ENCODE measurements around the gene CSNK1G1. TPM values are rescaled to one million over a fixed set of nuclear protein-coding genes. Genes with fewer than 3 reads are reported as not detected.

CSNK1G1 gene
- polyA plus RNA-seq (2013, experiment 1 of 2): 10.0 TPM
- 9.5 TPM for polyA plus RNA-seq (2013, experiment 2 of 2)

GRCh38 chr15:64355944-64356709 is at the start of gene CSNK1G1:
Gene CSNK1G1, minus strand, starts transcription at chr15:64356173. Its CDS starts 55,674 bp downstream, at chr15:64300499.
- WGBS, 2 donors (ENCODE audit: extremely low coverage in 2 of 2, insufficient read length in 2 of 2, insufficient replicate concordance in 1 of 2): no CpG with 5 or more reads among the region's 42 CpGs
- Histone ChIP-seq H3K9me3 (replicated peaks in 1 of 2; ENCODE audit: control insufficient read depth in 2 of 2, insufficient read depth in 1 of 2, low read depth in 1 of 2, low read length in 2 of 2) (no peaks in the 10 kb centered on the region), H2AFZ (ENCODE audit: low read length) (peak within 1 kb of the TSS; percentile 88), H3K18ac (ENCODE audit: low read length) (peak within 1 kb of the TSS; percentile 94), H4K91ac (ENCODE audit: low read depth, low read length, poor library complexity) (no peak within 1 kb of the TSS), H4K8ac (ENCODE audit: low read depth, low read length) (no peak within 1 kb of the TSS), H2BK120ac (ENCODE audit: low read depth, low read length) (no peak within 1 kb of the TSS), H3K4me2 (ENCODE audit: insufficient read depth, low read length, poor library complexity, severe bottlenecking) (peak within 1 kb of the TSS; percentile 73), H3K14ac (ENCODE audit: low read length) (peak within 1 kb of the TSS; percentile 84), H2AK5ac (ENCODE audit: low read depth, low read length) (no peak within 1 kb of the TSS), H2BK12ac (ENCODE audit: low read length) (no peak within 1 kb of the TSS), H3K79me1 (ENCODE audit: low read depth, low read length) (no peaks in the 10 kb centered on the region), H3K4me1 (ENCODE audit: control insufficient read depth in 2 of 2, insufficient read depth in 1 of 2, low read depth in 1 of 2, low read length in 2 of 2) (peaks cover 0 to 3% of the 10 kb centered on the region in 2 donors), H3K27me3 (ENCODE audit: control insufficient read depth in 3 of 3, insufficient read depth in 3 of 3, low read depth in 1 of 3, low read length in 3 of 3) (no peaks in the 10 kb centered on the region), H2BK5ac (ENCODE audit: low read length) (peak within 1 kb of the TSS; percentile 66), H3K27ac (replicated peaks; ENCODE audit: low read length) (peak within 1 kb of the TSS; percentile 90), H3K4me3 (ENCODE audit: low read length in 2 of 2) (peak within 1 kb of the TSS; percentile 92 to 93), H3K4ac (ENCODE audit: low read length) (no peak within 1 kb of the TSS), H3K23ac (ENCODE audit: low read depth, low read length, poor library complexity) (peak within 1 kb of the TSS; percentile 65), H3K36me3 (replicated peaks in 1 of 2; ENCODE audit: control insufficient read depth in 2 of 2, insufficient read depth in 2 of 2, low read length in 2 of 2) (peaks cover 0 to 29% of the 10 kb centered on the region in 2 donors), H3K9ac (ENCODE audit: low read depth, low read length, poor library complexity) (peak within 1 kb of the TSS; percentile 90), H2BK15ac (ENCODE audit: low read length) (peak within 1 kb of the TSS; percentile 85)
- DNase-seq (ENCODE audit: low spot score): peak; percentile 92

DNA sequence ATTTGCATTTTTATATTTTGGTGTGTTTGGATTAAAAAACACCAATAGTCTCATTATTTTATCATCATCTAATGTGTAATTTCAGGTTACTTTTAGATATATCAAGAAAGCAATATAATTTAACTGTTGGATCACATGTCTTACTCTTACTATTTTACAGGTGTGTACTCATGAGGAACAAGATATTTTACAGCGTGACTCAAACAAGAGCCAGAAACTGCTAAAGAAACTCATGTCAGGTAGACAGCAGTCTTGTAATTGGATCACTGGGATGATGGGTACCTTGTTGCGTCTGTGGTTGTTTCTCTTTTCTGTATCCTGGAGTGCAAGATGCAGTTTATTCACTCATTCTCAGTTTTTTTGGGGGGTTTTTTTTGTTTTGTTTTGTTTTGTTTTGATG is 44.6 kb upstream of the CSNK1G1 start:
- Histone ChIP-seq H3K14ac (ENCODE audit: low read length) (no peak overlapping the region), H4K8ac (ENCODE audit: low read depth, low read length) (no peak overlapping the region), H2BK120ac (ENCODE audit: low read depth, low read length) (no peak overlapping the region), H3K4me2 (ENCODE audit: insufficient read depth, low read length, poor library complexity, severe bottlenecking) (no peak overlapping the region), H4K91ac (ENCODE audit: low read depth, low read length, poor library complexity) (no peak overlapping the region), H2AK5ac (ENCODE audit: low read depth, low read length) (no peak overlapping the region), H2BK12ac (ENCODE audit: low read length) (no peak overlapping the region), H3K9ac (ENCODE audit: low read depth, low read length, poor library complexity) (no peak overlapping the region), H3K4me1 (ENCODE audit: control insufficient read depth in 2 of 2, insufficient read depth in 1 of 2, low read depth in 1 of 2, low read length in 2 of 2) (no peaks in the 10 kb centered on the region), H3K18ac (ENCODE audit: low read length) (no peak overlapping the region), H2AFZ (ENCODE audit: low read length) (no peak overlapping the region), H2BK5ac (ENCODE audit: low read length) (no peak overlapping the region), H3K4me3 (ENCODE audit: low read length in 2 of 2) (no peak overlapping the region), H3K4ac (ENCODE audit: low read length) (no peak overlapping the region), H3K27me3 (ENCODE audit: control insufficient read depth in 3 of 3, insufficient read depth in 3 of 3, low read depth in 1 of 3, low read length in 3 of 3) (no peaks in the 10 kb centered on the region), H3K79me1 (ENCODE audit: low read depth, low read length) (no peaks in the 10 kb centered on the region), H3K23ac (ENCODE audit: low read depth, low read length, poor library complexity) (no peak overlapping the region), H2BK15ac (ENCODE audit: low read length) (no peak overlapping the region), H3K27ac (replicated peaks; ENCODE audit: low read length) (no peak overlapping the region), H3K36me3 (replicated peaks in 1 of 2; ENCODE audit: control insufficient read depth in 2 of 2, insufficient read depth in 2 of 2, low read length in 2 of 2) (peaks cover 16 to 82% of the 10 kb centered on the region in 2 donors), H3K9me3 (replicated peaks in 1 of 2; ENCODE audit: control insufficient read depth in 2 of 2, insufficient read depth in 1 of 2, low read depth in 1 of 2, low read length in 2 of 2) (no peaks in the 10 kb centered on the region)
- no peak for DNase-seq (ENCODE audit: low spot score)
- WGBS, 2 donors (ENCODE audit: extremely low coverage in 2 of 2, insufficient read length in 2 of 2, insufficient replicate concordance in 1 of 2): no CpG with 5 or more reads among the region's 2 CpGs

GRCh38 chr15:64398575-64398974 is 42.6 kb upstream of the CSNK1G1 start:
- Histone ChIP-seq H3K79me1 (ENCODE audit: low read depth, low read length) (no peaks in the 10 kb centered on the region), H2BK12ac (ENCODE audit: low read length) (no peak overlapping the region), H2BK5ac (ENCODE audit: low read length) (no peak overlapping the region), H3K9me3 (replicated peaks in 1 of 2; ENCODE audit: control insufficient read depth in 2 of 2, insufficient read depth in 1 of 2, low read depth in 1 of 2, low read length in 2 of 2) (no peaks in the 10 kb centered on the region), H3K23ac (ENCODE audit: low read depth, low read length, poor library complexity) (no peak overlapping the region), H2BK15ac (ENCODE audit: low read length) (no peak overlapping the region), H2BK120ac (ENCODE audit: low read depth, low read length) (no peak overlapping the region), H3K4me2 (ENCODE audit: insufficient read depth, low read length, poor library complexity, severe bottlenecking) (no peak overlapping the region), H3K4me3 (ENCODE audit: low read length in 2 of 2) (no peak overlapping the region), H3K9ac (ENCODE audit: low read depth, low read length, poor library complexity) (no peak overlapping the region), H4K91ac (ENCODE audit: low read depth, low read length, poor library complexity) (no peak overlapping the region), H2AK5ac (ENCODE audit: low read depth, low read length) (no peak overlapping the region), H3K18ac (ENCODE audit: low read length) (no peak overlapping the region), H2AFZ (ENCODE audit: low read length) (no peak overlapping the region), H3K14ac (ENCODE audit: low read length) (no peak overlapping the region), H3K4ac (ENCODE audit: low read length) (no peak overlapping the region), H3K27me3 (ENCODE audit: control insufficient read depth in 3 of 3, insufficient read depth in 3 of 3, low read depth in 1 of 3, low read length in 3 of 3) (no peaks in the 10 kb centered on the region), H3K36me3 (replicated peaks in 1 of 2; ENCODE audit: control insufficient read depth in 2 of 2, insufficient read depth in 2 of 2, low read length in 2 of 2) (peaks cover 13 to 87% of the 10 kb centered on the region in 2 donors), H3K27ac (replicated peaks; ENCODE audit: low read length) (no peak overlapping the region), H3K4me1 (ENCODE audit: control insufficient read depth in 2 of 2, insufficient read depth in 1 of 2, low read depth in 1 of 2, low read length in 2 of 2) (no peaks in the 10 kb centered on the region), H4K8ac (ENCODE audit: low read depth, low read length) (no peak overlapping the region)
- WGBS, 2 donors (ENCODE audit: extremely low coverage in 2 of 2, insufficient read length in 2 of 2, insufficient replicate concordance in 1 of 2): no CpG with 5 or more reads among the region's 2 CpGs
- no peak for DNase-seq (ENCODE audit: low spot score)

DNA sequence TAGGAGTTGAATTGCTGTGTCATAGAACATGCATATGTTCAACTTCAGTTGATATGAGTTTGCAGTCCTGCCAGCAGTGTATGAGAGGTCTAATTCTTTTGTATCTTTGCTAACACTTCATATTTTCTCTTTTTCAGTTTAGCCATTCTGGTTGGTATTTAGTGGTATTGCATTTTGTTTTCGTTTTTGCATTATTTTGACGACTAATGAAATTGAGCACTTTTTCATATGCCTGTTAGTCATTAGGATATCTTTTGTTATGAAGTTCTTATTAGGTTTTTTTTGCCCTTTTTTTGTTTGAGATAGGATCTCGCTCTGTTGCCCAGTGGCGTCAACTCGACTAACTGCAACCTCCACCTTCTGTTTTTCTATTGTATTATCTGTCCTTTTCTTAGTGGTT is 40.8 kb upstream of the CSNK1G1 start:
- no peaks in the 10 kb centered on the region for H3K27me3 ChIP-seq (ENCODE audit: control insufficient read depth in 3 of 3, insufficient read depth in 3 of 3, low read depth in 1 of 3, low read length in 3 of 3)
- no peak overlapping the region for H3K4ac ChIP-seq (ENCODE audit: low read length)
- no peak overlapping the region for H3K14ac ChIP-seq (ENCODE audit: low read length)
- no peak for DNase-seq (ENCODE audit: low spot score)
- no peak overlapping the region for H3K27ac ChIP-seq (replicated peaks; ENCODE audit: low read length)
- H3K9me3 ChIP-seq (replicated peaks in 1 of 2; ENCODE audit: control insufficient read depth in 2 of 2, insufficient read depth in 1 of 2, low read depth in 1 of 2, low read length in 2 of 2): no peaks in the 10 kb centered on the region
- H2BK15ac ChIP-seq (ENCODE audit: low read length): no peak overlapping the region
- no peak overlapping the region for H3K18ac ChIP-seq (ENCODE audit: low read length)
- no peak overlapping the region for H2BK12ac ChIP-seq (ENCODE audit: low read length)
- H3K4me2 ChIP-seq (ENCODE audit: insufficient read depth, low read length, poor library complexity, severe bottlenecking): no peak overlapping the region
- no peak overlapping the region for H3K9ac ChIP-seq (ENCODE audit: low read depth, low read length, poor library complexity)
- no peak overlapping the region for H2AFZ ChIP-seq (ENCODE audit: low read length)
- peaks cover 13 to 81% of the 10 kb centered on the region in 2 donors for H3K36me3 ChIP-seq (replicated peaks in 1 of 2; ENCODE audit: control insufficient read depth in 2 of 2, insufficient read depth in 2 of 2, low read length in 2 of 2)
- H3K23ac ChIP-seq (ENCODE audit: low read depth, low read length, poor library complexity): no peak overlapping the region
- H2AK5ac ChIP-seq (ENCODE audit: low read depth, low read length): no peak overlapping the region
- H2BK5ac ChIP-seq (ENCODE audit: low read length): no peak overlapping the region
- no peaks in the 10 kb centered on the region for H3K4me1 ChIP-seq (ENCODE audit: control insufficient read depth in 2 of 2, insufficient read depth in 1 of 2, low read depth in 1 of 2, low read length in 2 of 2)
- no CpG with 5 or more reads among the region's 5 CpGs for WGBS, 2 donors (ENCODE audit: extremely low coverage in 2 of 2, insufficient read length in 2 of 2, insufficient replicate concordance in 1 of 2)
- no peak overlapping the region for H3K4me3 ChIP-seq (ENCODE audit: low read length in 2 of 2)
- H3K79me1 ChIP-seq (ENCODE audit: low read depth, low read length): no peaks in the 10 kb centered on the region
- H4K8ac ChIP-seq (ENCODE audit: low read depth, low read length): no peak overlapping the region
- no peak overlapping the region for H2BK120ac ChIP-seq (ENCODE audit: low read depth, low read length)
- no peak overlapping the region for H4K91ac ChIP-seq (ENCODE audit: low read depth, low read length, poor library complexity)

All from neuronal stem cell (in vitro differentiated cells).